ENCODE measurements around the gene POLD2.

POLD2 gene

DNA sequence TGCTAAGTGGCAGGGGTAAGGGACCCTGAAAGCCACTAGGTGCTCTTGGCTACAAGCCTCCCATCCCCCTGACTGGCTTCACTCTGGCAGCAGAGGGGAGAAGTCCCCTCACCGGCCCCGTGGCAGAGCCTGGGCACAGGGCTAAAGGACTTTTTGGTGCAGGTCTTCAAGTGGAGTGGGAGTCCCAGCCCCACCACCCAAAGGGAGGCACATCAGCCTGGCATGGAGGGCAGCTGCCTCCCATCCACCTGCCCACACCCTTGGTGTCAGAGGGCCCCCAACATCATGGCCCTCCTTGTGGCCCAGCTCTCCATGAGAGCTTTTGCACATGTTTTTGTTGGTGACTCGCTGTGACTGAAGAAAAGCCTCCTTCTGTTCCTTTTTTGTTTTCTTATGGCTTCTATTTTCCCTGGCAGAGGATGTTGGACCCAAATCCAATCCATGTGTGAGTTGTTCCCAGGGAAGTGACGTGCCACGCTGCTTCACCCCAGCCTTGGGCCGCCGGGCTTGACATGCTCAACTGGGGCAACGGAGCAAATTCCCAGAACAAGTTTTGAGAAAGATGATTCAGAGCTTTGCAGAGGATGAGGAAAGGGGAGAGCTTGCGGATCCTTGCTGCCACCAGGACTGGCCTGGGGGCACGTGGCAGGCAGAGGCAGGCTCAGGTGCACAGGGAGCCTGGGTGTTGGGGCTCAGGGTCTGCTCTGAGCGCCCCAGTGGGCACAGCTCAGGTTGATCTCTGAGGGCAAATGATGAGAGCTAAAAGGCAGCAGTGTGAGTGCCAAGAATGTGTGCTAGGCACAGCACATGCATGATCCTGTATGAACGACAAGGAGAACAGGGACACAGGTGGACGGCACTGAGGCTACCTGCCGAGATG, 21.1 kb downstream of the POLD2 start:
- no peak overlapping the region for H3K4me3 ChIP-seq (ENCODE audit: low read depth, low read length)
- DNase-seq (ENCODE audit: low read depth), result no peak
- TF ChIP-seq, protein P1, sequence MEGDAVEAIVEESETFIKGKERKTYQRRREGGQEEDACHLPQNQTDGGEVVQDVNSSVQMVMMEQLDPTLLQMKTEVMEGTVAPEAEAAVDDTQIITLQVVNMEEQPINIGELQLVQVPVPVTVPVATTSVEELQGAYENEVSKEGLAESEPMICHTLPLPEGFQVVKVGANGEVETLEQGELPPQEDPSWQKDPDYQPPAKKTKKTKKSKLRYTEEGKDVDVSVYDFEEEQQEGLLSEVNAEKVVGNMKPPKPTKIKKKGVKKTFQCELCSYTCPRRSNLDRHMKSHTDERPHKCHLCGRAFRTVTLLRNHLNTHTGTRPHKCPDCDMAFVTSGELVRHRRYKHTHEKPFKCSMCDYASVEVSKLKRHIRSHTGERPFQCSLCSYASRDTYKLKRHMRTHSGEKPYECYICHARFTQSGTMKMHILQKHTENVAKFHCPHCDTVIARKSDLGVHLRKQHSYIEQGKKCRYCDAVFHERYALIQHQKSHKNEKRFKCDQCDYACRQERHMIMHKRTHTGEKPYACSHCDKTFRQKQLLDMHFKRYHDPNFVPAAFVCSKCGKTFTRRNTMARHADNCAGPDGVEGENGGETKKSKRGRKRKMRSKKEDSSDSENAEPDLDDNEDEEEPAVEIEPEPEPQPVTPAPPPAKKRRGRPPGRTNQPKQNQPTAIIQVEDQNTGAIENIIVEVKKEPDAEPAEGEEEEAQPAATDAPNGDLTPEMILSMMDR (IDR thresholded peaks at IDR 0.05; ENCODE audit: low read depth, low read length, missing control alignments), result no peak

DNA sequence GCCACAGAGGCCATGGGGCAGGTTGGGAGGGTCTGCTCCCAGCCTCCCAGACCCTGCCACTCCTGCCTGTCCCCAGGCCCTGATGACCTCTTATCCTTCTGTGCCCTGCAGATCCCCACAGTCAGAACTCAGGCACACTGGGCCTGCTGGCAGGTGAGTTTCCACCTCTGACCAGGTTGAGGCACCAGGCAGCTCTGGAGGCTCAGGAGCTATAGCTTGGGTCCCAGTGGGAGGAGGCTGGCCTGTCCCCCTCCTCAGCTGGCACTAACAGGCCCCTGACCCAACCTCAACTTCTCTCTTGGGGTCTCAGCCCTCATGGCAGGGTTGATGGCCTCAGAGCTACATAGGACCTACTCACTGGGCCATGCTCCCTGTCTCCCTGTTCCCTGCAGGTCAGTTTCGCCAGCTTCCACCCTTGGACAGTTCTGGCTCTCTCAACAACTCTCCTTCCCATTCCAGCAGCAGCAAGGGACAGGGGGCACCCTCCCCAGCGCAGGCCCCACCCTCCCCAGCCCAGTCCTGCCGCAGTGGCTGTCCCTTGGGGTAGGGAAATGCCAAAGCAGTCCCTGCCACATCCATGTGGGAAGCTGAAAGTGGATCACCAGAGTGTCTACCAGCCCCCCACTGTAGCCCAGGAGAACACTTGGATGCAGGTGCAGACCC, 21.9 kb downstream of the POLD2 start:
- TF ChIP-seq, protein P1 (IDR thresholded peaks at IDR 0.05; ENCODE audit: low read depth, low read length, missing control alignments), result no peak
- DNase-seq (ENCODE audit: low read depth), result no peak
- H3K4me3 ChIP-seq (ENCODE audit: low read depth, low read length), result no peak overlapping the region

DNA sequence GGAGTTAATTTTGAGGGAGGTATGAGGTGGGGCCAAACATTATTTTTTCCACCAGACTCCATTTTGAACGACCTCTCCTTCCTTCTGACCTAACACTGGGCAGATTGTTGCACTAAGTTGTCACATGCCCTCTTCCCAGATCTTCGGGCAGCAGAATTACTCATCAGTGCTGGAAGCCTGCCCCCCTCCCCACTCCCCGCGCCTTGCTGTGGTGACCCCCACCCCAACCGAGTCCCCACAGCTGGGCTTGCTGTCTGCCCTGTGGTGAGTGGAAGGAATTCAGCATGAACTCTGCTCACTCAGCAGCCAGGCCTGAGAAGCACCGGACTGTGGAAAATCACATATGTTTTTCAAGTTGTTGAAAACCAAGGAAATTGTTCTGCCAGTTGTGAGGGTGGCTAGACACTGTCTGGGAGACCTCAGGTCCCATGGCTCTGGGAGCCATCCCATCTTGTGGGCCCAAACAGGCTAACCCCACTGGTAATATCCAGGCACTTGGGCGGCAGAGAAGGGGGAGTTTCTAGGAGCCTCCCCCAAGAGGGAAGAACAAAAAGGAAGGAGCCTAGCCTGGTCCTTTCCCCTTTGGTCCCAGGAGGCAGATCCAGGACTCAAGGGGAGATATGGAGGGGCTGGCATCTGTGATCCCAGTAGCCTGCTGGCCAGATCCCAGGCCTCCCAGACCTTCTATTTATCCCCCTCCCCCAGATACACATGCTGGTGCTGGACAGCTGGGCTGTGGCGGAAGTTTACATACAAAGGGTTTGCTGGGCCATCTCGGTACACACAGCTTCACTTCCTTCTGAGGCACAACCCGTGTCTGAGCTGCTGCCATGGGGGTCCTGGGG, 22.7 kb downstream of the POLD2 start:
- DNase-seq (ENCODE audit: low read depth), result no peak

DNA sequence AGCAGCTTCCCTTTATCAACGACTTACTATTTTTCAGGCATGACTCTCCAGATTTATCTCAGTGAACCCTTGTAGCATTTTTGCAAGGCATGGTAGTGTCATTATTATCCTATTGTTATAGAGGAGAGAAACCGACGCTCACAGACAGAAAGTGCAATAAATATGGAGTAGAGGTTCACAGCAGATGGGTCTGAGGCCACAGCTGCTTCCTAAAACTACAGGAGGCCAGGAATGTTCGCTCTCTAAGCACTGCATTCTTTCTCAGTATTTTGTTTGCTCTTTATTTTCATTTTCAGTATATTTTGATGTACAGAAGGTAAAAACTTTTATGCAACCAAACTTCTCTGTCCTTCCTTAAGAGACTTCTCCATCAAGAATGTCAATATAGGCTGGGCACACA, 23.7 kb downstream of the POLD2 start:
- TF ChIP-seq, protein P1 (IDR thresholded peaks at IDR 0.05; ENCODE audit: low read depth, low read length, missing control alignments), result no peak
- DNase-seq (ENCODE audit: low read depth), result no peak
- no peak overlapping the region for H3K4me3 ChIP-seq (ENCODE audit: low read depth, low read length)

More for the DNA sequence above, 22.7 kb downstream of the POLD2 start:
- TF ChIP-seq, protein P1 (IDR thresholded peaks at IDR 0.05; ENCODE audit: low read depth, low read length, missing control alignments), result no peak
- H3K4me3 ChIP-seq (ENCODE audit: low read depth, low read length), result no peak overlapping the region

DNA sequence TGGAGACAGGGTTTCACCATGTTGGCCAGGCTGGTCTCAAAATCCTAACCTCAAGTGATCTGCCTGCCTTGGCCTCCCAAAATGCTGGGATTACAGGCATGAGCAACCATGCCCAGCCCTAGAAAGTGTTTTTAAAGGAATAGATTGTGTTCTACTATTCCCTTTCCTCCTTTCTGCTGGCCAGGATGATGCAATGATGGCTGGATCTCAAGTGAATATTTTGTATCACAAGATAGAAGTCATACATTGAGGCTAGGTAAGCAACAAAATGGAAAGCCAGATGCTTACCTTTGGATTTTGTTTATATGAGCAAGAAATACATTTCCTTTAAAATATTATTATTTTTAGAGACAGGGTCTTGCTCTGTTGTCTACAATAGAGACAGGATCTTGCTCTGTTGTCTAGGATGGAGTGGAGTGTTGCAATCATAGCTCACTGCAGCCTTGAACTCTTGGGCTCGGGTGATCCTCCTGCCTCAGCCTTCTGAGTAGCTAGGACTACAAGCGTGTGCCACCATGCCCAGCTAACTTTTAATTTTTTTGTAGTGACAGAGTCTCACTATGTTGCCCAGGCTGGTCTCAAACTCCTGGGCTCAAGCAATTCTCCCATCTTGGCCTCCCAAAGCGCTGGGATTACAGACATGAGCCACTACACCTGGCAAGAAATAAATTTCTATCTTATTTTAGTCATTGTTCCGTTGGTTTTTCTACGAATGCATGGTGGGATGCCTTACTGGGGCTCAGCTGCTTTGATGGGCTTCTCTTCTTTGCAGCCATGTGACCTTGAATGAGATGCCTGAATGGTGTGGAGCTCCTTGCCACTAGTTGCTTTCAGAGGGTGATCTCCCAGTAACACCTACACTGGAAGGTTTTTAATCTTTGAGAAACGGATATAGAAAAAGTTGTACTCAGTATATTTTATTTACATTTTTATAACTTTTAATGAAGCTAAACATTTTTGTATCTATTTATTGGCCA, 25.0 kb downstream of the POLD2 start:
- no peak for DNase-seq (ENCODE audit: low read depth)
- TF ChIP-seq, protein P1 (IDR thresholded peaks at IDR 0.05; ENCODE audit: low read depth, low read length, missing control alignments), result no peak
- no peak overlapping the region for H3K4me3 ChIP-seq (ENCODE audit: low read depth, low read length)

Data from GM12864 (cell line).